GM23338 (cell line): Measurements from ENCODE around the gene SAMD11. TPM values are rescaled to one million over a fixed set of nuclear protein-coding genes. Genes with fewer than 3 reads are reported as not detected.

Experiments
- ATAC-seq: fragments of 200-7000 bp; cut with Tn5 transposase; 3 replicates; pipeline ENCODE4 v1.9.1; 2020
- DNase-seq: peaks from one replicate; pipeline ENCODE4 v3.0.0-alpha.2; 2015; ENCODE audit warnings: low spot score
- H2AFZ ChIP-seq: fragments of 200-600 bp; sonication (generic); 2 replicates; pipeline ENCODE4 v1.8.0; 2016; ENCODE audit warnings: antibody characterized with exemption, mild to moderate bottlenecking, moderate library complexity
- H3F3A ChIP-seq: fragments of 200-600 bp; sonication (generic); replicated peaks from 2 replicates; pipeline ENCODE4 v1.8.0; 2017; ENCODE audit warnings: antibody characterized with exemption, mixed run types, low read depth
- H3K27ac ChIP-seq: fragments of 200-600 bp; sonication (generic); 2 replicates; pipeline ENCODE4 v1.6.1; 2016; ENCODE audit warnings: low read depth
- H3K27me3 ChIP-seq: fragments of 200-600 bp; sonication (generic); 2 replicates; pipeline ENCODE4 v1.8.0; 2016; ENCODE audit warnings: mild to moderate bottlenecking, mixed run types, moderate library complexity; ENCODE audit not compliant: insufficient read depth
- H3K36me3 ChIP-seq: fragments of 200-600 bp; sonication (generic); 2 replicates; pipeline ENCODE4 v1.8.0; 2016; ENCODE audit warnings: mild to moderate bottlenecking; ENCODE audit not compliant: insufficient read depth
- H3K4me1 ChIP-seq: fragments of 200-600 bp; sonication (generic); 2 replicates; pipeline ENCODE4 v1.8.0; 2016; ENCODE audit warnings: mild to moderate bottlenecking, moderate library complexity; ENCODE audit not compliant: insufficient read depth
- H3K4me2 ChIP-seq: fragments of 200-600 bp; sonication (generic); 2 replicates; pipeline ENCODE4 v1.7.1; 2017; ENCODE audit warnings: mixed run types
- H3K4me3 ChIP-seq: fragments of 200-600 bp; sonication (generic); 2 replicates; pipeline ENCODE4 v1.6.1; 2016; ENCODE audit warnings: mixed run types
- H3K79me2 ChIP-seq: fragments of 200-600 bp; sonication (generic); replicated peaks from 2 replicates; pipeline ENCODE4 v1.8.0; 2017; ENCODE audit warnings: mild to moderate bottlenecking; ENCODE audit not compliant: insufficient read depth
- H3K9me2 ChIP-seq: fragments of 200-600 bp; sonication (generic); 2 replicates; pipeline ENCODE4 v1.8.0; 2017; ENCODE audit not compliant: insufficient read depth
- H4K20me1 ChIP-seq: fragments of 200-600 bp; sonication (generic); replicated peaks from 2 replicates; pipeline ENCODE4 v1.8.0; 2017; ENCODE audit warnings: mild to moderate bottlenecking; ENCODE audit not compliant: insufficient read depth
- H3K27ac Mint-ChIP-seq: 2 replicates; pipeline ENCODE4 v1.8.0; 2020; ENCODE audit warnings: inconsistent platforms, mild to moderate bottlenecking, moderate library complexity, mixed read lengths
- H3K27me3 Mint-ChIP-seq: 3 replicates; pipeline ENCODE4 v1.8.0; 2022; ENCODE audit warnings: low read depth, mild to moderate bottlenecking, moderate library complexity, mixed read lengths, inconsistent platforms; ENCODE audit not compliant: insufficient read depth, poor library complexity
- H3K36me3 Mint-ChIP-seq: 3 replicates; pipeline ENCODE4 v1.8.0; 2021; ENCODE audit warnings: low read depth, mild to moderate bottlenecking, inconsistent platforms, moderate library complexity, mixed read lengths
- H3K4me1 Mint-ChIP-seq: 3 replicates; pipeline ENCODE4 v1.8.0; 2020; ENCODE audit warnings: mild to moderate bottlenecking, inconsistent platforms, mixed read lengths
- H3K4me3 Mint-ChIP-seq: 3 replicates; pipeline ENCODE4 v1.8.0; 2021; ENCODE audit warnings: moderate library complexity, mild to moderate bottlenecking, inconsistent platforms, mixed read lengths
- H3K9me3 Mint-ChIP-seq: 3 replicates; pipeline ENCODE4 v1.8.0; 2020; ENCODE audit warnings: moderate library complexity, mild to moderate bottlenecking, inconsistent platforms, mixed read lengths
- polyA plus RNA-seq: library from polyadenylated mRNA; unstranded; fragments of >200 nt; fragmentation: Nextera tagmentation; extraction: Ambion mirVana; gene quantifications from 2 replicates; pipeline ENCODE4 v1.2.1, GENCODE V29; 2016
- total RNA-seq: library from RNA; depleted of rRNA; stranded (reverse); fragments of >200 nt; shearing (Covaris generic); gene quantifications from 2 replicates; pipeline ENCODE4 v1.2.3, GENCODE V29; 2014
- TF ChIP-seq, protein P1 (sequence below): IDR thresholded peaks from one replicate; pipeline ENCODE4 v1.6.1; 2018; ENCODE audit warnings: antibody characterized with exemption; ENCODE audit not compliant: unreplicated experiment
- TF ChIP-seq, protein P2 (sequence below): fragments of 250-450 bp; sonication (Bioruptor Pico); IDR thresholded peaks from 2 replicates; pipeline ENCODE4 v1.5.0; 2020; ENCODE audit warnings: mild to moderate bottlenecking, moderate library complexity

The SAMD11 gene
- total and polyA plus RNA-seq, 2 experiments from 2014 or later = 0.14 to 0.40 TPM

DNA sequence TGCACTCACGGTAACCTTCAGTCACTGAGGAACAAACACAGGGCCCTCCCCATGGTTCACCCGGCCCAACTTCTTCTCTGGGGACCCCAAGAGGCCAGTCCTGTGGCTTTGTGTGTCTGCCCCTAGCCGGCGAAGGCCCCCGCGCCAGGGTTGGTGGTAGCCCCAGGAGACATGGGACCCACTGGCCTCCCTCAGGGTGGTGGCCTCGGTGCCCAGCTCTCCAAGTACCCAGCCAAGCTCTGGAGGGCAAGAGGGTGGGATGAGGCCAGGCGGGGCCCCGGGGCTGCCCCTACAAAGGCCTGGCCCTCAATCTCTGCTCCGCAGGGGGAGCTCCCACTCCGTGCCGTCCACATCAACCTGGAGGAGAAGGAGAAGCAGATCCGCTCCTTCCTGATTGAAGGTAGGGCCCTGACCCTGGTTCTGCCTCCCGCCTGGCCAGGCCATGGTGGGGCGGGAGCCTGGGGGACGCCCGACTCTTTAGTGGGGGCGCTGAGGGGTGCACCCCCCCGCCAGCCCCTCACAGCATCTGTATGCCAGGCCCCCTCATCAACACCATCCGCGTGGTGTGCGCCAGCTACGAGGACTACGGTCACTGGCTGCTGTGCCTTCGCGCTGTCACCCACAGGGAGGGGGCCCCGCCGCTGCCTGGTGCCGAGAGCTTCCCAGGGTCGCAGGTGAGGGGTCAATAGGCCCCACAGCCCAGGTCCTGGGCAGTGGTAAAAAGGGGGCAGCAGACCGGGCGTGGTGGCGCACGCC, 48.2 kb downstream of the SAMD11 start:
- no peak overlapping the region for H3K4me3 Mint-ChIP-seq
- no peaks in the 10 kb centered on the region for H3K9me2 ChIP-seq
- H3K79me2 ChIP-seq = no peaks in the 10 kb centered on the region
- no peak overlapping the region for H2AFZ ChIP-seq
- peaks cover 7% of the 10 kb centered on the region for H3F3A ChIP-seq
- H3K4me3 ChIP-seq = no peak overlapping the region
- H3K36me3 ChIP-seq = no peaks in the 10 kb centered on the region
- no peaks in the 10 kb centered on the region for H3K9me3 Mint-ChIP-seq
- DNase-seq (no peak), ATAC-seq (no peak)
- TF ChIP-seq, protein P1, sequence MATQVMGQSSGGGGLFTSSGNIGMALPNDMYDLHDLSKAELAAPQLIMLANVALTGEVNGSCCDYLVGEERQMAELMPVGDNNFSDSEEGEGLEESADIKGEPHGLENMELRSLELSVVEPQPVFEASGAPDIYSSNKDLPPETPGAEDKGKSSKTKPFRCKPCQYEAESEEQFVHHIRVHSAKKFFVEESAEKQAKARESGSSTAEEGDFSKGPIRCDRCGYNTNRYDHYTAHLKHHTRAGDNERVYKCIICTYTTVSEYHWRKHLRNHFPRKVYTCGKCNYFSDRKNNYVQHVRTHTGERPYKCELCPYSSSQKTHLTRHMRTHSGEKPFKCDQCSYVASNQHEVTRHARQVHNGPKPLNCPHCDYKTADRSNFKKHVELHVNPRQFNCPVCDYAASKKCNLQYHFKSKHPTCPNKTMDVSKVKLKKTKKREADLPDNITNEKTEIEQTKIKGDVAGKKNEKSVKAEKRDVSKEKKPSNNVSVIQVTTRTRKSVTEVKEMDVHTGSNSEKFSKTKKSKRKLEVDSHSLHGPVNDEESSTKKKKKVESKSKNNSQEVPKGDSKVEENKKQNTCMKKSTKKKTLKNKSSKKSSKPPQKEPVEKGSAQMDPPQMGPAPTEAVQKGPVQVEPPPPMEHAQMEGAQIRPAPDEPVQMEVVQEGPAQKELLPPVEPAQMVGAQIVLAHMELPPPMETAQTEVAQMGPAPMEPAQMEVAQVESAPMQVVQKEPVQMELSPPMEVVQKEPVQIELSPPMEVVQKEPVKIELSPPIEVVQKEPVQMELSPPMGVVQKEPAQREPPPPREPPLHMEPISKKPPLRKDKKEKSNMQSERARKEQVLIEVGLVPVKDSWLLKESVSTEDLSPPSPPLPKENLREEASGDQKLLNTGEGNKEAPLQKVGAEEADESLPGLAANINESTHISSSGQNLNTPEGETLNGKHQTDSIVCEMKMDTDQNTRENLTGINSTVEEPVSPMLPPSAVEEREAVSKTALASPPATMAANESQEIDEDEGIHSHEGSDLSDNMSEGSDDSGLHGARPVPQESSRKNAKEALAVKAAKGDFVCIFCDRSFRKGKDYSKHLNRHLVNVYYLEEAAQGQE = no peak
- TF ChIP-seq, protein P2, sequence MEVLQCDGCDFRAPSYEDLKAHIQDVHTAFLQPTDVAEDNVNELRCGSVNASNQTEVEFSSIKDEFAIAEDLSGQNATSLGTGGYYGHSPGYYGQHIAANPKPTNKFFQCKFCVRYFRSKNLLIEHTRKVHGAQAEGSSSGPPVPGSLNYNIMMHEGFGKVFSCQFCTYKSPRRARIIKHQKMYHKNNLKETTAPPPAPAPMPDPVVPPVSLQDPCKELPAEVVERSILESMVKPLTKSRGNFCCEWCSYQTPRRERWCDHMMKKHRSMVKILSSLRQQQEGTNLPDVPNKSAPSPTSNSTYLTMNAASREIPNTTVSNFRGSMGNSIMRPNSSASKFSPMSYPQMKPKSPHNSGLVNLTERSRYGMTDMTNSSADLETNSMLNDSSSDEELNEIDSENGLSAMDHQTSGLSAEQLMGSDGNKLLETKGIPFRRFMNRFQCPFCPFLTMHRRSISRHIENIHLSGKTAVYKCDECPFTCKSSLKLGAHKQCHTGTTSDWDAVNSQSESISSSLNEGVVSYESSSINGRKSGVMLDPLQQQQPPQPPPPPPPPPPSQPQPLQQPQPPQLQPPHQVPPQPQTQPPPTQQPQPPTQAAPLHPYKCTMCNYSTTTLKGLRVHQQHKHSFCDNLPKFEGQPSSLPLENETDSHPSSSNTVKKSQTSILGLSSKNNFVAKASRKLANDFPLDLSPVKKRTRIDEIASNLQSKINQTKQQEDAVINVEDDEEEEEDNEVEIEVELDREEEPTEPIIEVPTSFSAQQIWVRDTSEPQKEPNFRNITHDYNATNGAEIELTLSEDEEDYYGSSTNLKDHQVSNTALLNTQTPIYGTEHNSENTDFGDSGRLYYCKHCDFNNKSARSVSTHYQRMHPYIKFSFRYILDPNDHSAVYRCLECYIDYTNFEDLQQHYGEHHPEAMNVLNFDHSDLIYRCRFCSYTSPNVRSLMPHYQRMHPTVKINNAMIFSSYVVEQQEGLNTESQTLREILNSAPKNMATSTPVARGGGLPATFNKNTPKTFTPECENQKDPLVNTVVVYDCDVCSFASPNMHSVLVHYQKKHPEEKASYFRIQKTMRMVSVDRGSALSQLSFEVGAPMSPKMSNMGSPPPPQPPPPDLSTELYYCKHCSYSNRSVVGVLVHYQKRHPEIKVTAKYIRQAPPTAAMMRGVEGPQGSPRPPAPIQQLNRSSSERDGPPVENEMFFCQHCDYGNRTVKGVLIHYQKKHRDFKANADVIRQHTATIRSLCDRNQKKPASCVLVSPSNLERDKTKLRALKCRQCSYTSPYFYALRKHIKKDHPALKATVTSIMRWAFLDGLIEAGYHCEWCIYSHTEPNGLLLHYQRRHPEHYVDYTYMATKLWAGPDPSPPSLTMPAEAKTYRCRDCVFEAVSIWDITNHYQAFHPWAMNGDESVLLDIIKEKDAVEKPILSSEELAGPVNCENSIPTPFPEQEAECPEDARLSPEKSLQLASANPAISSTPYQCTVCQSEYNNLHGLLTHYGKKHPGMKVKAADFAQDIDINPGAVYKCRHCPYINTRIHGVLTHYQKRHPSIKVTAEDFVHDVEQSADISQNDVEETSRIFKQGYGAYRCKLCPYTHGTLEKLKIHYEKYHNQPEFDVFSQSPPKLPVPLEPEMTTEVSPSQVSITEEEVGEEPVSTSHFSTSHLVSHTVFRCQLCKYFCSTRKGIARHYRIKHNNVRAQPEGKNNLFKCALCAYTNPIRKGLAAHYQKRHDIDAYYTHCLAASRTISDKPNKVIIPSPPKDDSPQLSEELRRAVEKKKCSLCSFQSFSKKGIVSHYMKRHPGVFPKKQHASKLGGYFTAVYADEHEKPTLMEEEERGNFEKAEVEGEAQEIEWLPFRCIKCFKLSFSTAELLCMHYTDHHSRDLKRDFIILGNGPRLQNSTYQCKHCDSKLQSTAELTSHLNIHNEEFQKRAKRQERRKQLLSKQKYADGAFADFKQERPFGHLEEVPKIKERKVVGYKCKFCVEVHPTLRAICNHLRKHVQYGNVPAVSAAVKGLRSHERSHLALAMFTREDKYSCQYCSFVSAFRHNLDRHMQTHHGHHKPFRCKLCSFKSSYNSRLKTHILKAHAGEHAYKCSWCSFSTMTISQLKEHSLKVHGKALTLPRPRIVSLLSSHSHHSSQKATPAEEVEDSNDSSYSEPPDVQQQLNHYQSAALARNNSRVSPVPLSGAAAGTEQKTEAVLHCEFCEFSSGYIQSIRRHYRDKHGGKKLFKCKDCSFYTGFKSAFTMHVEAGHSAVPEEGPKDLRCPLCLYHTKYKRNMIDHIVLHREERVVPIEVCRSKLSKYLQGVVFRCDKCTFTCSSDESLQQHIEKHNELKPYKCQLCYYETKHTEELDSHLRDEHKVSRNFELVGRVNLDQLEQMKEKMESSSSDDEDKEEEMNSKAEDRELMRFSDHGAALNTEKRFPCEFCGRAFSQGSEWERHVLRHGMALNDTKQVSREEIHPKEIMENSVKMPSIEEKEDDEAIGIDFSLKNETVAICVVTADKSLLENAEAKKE (CRISPR knock-in tag) = no peak
- no peak overlapping the region for H3K27ac ChIP-seq
- no peaks in the 10 kb centered on the region; the same call in 1 of the 2 replicates for H3K4me1 ChIP-seq
- H3K4me2 ChIP-seq = no peak overlapping the region
- no peak overlapping the region for H3K27ac Mint-ChIP-seq
- H3K36me3 Mint-ChIP-seq = no peaks in the 10 kb centered on the region
- peaks cover 43% of the 10 kb centered on the region for H3K27me3 Mint-ChIP-seq
- 0 out of 2 replicates have a peak, but pooled peaks cover 2% of the 10 kb centered on the region for H4K20me1 ChIP-seq
- peaks cover 4% of the 10 kb centered on the region for H3K4me1 Mint-ChIP-seq
- H3K27me3 ChIP-seq = peaks cover 34% of the 10 kb centered on the region
